Motor neuron (in vitro differentiated cells): ENCODE data around the gene CALN1. TPM values are rescaled to one million over a fixed set of nuclear protein-coding genes. Genes with fewer than 3 reads are reported as not detected.
"Not testable (repeated sequence)": the region's sequence is repeated elsewhere in the genome, so short reads cannot be mapped to it uniquely, and the experiment has no call there.

Source experiments
- ATAC-seq, 8 experiments: fragments of 200-7000 bp; cut with Tn5 transposase; replicated peaks in 6 of 8; 2 replicates each; pipeline ENCODE4 v1.8.0; 2021; ENCODE audit warnings: mild to moderate bottlenecking in 8 of 8, moderate library complexity in 8 of 8
- H3K27ac ChIP-seq, 2 donors: fragments of 250-450 bp; sonication (Bioruptor Pico); 2 replicates each; pipeline ENCODE4 v1.9.0; 2021; ENCODE audit warnings: antibody characterized with exemption in 2 of 2, mild to moderate bottlenecking in 2 of 2, moderate library complexity in 1 of 2
- H3K4me1 ChIP-seq, 2 donors: fragments of 250-450 bp; sonication (Bioruptor Pico); replicated peaks in 1 of 2; 2 replicates each; pipeline ENCODE4 v1.6.1; 2021; ENCODE audit warnings: antibody characterized with exemption in 2 of 2, mild to moderate bottlenecking in 2 of 2, moderate library complexity in 1 of 2
- H3K4me3 ChIP-seq, 5 donors: fragments of 250-450 bp; sonication (Bioruptor Pico); 2 replicates each; pipeline ENCODE4 v1.9.0; 2021; ENCODE audit warnings: antibody characterized with exemption in 5 of 5, mild to moderate bottlenecking in 5 of 5, moderate library complexity in 4 of 5
- WGBS, 10 experiments: fragments of 450-650 bp; shearing (Covaris generic); methylation state at CpG; one replicate each; pipeline ENCODE4 v1.0.0; 2022; 5-methylcytosine and 5-hydroxymethylcytosine counted together
- in situ Hi-C, 9 experiments: fragments of 400-800 bp; cut with MboI; loops; one replicate each; pipeline ENCODE4 v1.15.0; 2021; ENCODE audit warnings: low sequenced_read_pairs in 9 of 9, low pct_unique_long_range_greater_than_20kb in 2 of 9; ENCODE audit not compliant: unreplicated experiment in 9 of 9
- total RNA-seq, 8 experiments: library from RNA; unstranded; fragments of 300-600 nt; gene quantifications; 2 replicates each; pipeline versions ENCODE4 v1.2.3 to v1.2.4, GENCODE V29; 2022

The CALN1 gene
- 1 to 10 TPM in 4 of 8 experiments, under 1 TPM in 4; 0.05 to 2.4 (median 0.72) TPM for total RNA-seq

GRCh38 chr7:72412121-72412618 is at the start of gene CALN1:
CALN1 (minus strand) TSS chr7:72412338.
- in situ Hi-C loops = not testable (repeated sequence)

GRCh38 chr7:72453471-72453870 is 41.3 kb upstream of the CALN1 start:
- in situ Hi-C loops = no loop called here
- Histone ChIP-seq H3K4me3 (no peak overlapping the region), H3K4me1 (no peaks in the 10 kb centered on the region), H3K27ac (no peak overlapping the region)
- 14 to 100% (median 93%) methylated on average over 1 of the region's 1 CpG; no CpG with 5 or more reads in 2 of the 10 experiments for WGBS, 10 experiments
- ATAC-seq = no peak

More at GRCh38 chr7:72412121-72412618, at the start of gene CALN1:
- ATAC-seq, H3K4me3 ChIP-seq, H3K4me1 ChIP-seq, H3K27ac ChIP-seq: not testable (repeated sequence)
- WGBS, 10 experiments = 70 to 100% (median 95%) methylated on average over 1 to 14 of the region's 21 CpGs; no CpG with 5 or more reads in 4 of the 10 experiments

GRCh38 chr7:72447465-72448204 is 35.5 kb upstream of the CALN1 start:
- 0 to 100% (median 77%) methylated on average over 1 to 8 of the region's 17 CpGs; no CpG with 5 or more reads in 4 of the 10 experiments for WGBS, 10 experiments
- in situ Hi-C loops = no loop called here
- Histone ChIP-seq H3K4me3 (no peak overlapping the region), H3K4me1 (peaks cover 13 to 15% of the 10 kb centered on the region in 2 donors), H3K27ac (no peak overlapping the region)
- ATAC-seq = peak in 1 of 8 experiments; percentile 14

DNA sequence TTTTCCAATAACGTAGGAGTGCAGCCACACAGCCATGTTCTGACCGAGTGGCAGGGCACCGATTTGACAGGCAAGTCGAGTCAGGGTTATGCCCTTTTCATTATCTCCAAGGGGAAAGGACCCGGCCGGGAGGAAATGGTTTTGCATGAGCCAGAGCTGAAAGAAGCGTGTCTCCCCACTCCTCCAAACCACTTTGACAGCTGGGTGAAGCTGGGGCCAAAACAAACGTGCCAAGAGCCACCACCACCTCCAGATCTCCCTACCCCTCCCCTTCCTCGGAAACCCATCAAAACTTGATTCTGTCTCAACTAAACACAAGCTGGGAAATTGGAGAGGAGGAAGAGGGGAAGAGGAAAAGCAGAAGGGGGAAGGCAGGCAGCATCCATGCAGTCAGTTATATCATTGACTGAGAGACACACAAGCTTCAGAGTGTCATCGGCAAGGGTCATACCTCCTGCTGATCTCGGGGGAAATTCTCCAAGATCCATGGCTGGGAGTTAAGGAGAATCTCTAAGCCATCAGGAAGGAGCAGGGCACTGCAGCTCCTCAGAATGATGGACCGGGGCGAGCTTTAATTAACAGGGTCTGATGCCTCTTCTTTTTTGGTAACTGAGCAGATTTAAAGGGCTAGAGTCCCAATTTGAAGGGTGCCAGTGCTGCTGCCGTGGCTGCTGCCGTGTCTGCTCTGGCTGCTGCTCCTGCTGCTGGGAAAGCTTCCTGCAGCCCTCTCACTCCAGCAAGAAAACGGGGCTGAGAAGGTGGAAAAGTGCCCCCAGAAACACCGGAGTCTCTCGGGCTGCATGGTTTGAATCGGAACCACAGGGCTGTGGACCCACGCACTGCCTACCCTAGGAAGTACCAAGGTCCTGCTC is 34.7 kb upstream of the CALN1 start:
- peaks cover 13 to 15% of the 10 kb centered on the region in 2 donors for H3K4me1 ChIP-seq
- H3K4me3 ChIP-seq = no peak overlapping the region
- no peak overlapping the region for H3K27ac ChIP-seq
- in situ Hi-C loops = no loop called here
- peak in 3 of 8 experiments; percentile 13 to 26 (median 21) for ATAC-seq
- 0 to 92% (median 16%) methylated on average over 1 to 11 of the region's 20 CpGs; no CpG with 5 or more reads in 3 of the 10 experiments for WGBS, 10 experiments

- Histone ChIP-seq H3K4me3 (no peak overlapping the region), H3K27ac (no peak overlapping the region), H3K4me1 (peaks cover 13 to 15% of the 10 kb centered on the region in 2 donors)
- 0 to 80% (median 35%) methylated on average over 1 to 3 of the region's 7 CpGs; no CpG with 5 or more reads in 3 of the 10 experiments for WGBS, 10 experiments
- ATAC-seq = no peak
- in situ Hi-C loops = no loop called here
Observed at GRCh38 chr7:72446131-72446530, 34.0 kb upstream of the CALN1 start.

GRCh38 chr7:72445580-72445979 is 33.4 kb upstream of the CALN1 start:
- in situ Hi-C loops = no loop called here
- no peak for ATAC-seq
- WGBS, 10 experiments = 7 to 97% (median 85%) methylated on average over 2 to 8 of the region's 10 CpGs; no CpG with 5 or more reads in 4 of the 10 experiments
- H3K27ac ChIP-seq = no peak overlapping the region
- H3K4me1 ChIP-seq = peaks cover 13 to 15% of the 10 kb centered on the region in 2 donors
- no peak overlapping the region for H3K4me3 ChIP-seq

- Histone ChIP-seq H3K4me1 (peaks cover 13 to 15% of the 10 kb centered on the region in 2 donors), H3K27ac (no peak overlapping the region), H3K4me3 (no peak overlapping the region)
- ATAC-seq = no peak
- in situ Hi-C loops = no loop called here
- 0 to 100% (median 73%) methylated on average over 1 to 3 of the region's 6 CpGs; no CpG with 5 or more reads in 4 of the 10 experiments for WGBS, 10 experiments
Observed at GRCh38 chr7:72445075-72445474, 32.9 kb upstream of the CALN1 start.

DNA sequence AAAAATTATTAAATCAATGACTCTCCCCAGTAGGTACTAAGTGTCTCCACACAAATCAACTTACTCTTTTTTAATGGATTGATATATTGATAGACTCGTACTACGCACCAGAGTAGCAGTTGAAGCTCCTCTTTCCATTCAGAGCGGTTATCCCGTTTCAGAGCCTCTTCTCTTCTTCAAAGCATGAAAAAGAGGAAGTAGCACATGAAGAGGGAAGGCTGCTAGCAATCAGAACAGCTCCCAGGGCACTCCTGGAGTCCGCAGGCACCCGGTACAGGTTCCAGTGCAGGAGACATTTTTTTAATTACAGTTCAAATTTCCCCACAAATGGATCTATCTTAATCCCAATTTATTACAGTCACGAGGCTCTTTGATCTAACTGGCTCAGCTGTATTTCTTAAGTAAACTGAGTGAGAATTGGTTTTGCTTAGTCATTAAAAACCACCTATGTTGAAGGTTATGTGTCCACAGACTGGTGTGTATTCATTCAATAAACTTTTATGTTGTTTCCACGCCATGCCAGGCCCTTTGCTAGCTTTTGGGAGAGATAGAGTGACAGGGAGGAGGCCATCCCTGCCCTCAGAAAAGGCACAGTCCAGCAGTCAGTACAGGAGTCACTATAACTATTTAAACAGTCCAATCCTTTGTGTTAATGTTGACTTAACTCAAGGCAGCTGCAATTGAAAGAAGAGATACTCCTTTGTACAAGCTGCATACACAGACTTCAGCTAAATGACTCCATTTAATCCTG is 32.1 kb upstream of the CALN1 start:
- H3K4me3 ChIP-seq = no peak overlapping the region
- WGBS, 10 experiments = 0 to 100% (median 79%) methylated on average over 1 to 8 of the region's 8 CpGs
- ATAC-seq = peak in 2 of 8 experiments; percentile 28 to 46
- peaks cover 13 to 15% of the 10 kb centered on the region in 2 donors for H3K4me1 ChIP-seq
- no peak overlapping the region for H3K27ac ChIP-seq
- in situ Hi-C loops = no loop called here

GRCh38 chr7:72441791-72442190 is 29.7 kb upstream of the CALN1 start:
- no peak overlapping the region for H3K4me3 ChIP-seq
- H3K4me1 ChIP-seq = peaks cover 15 to 16% of the 10 kb centered on the region in 2 donors
- 0 to 82% (median 15%) methylated on average over 1 to 7 of the region's 8 CpGs; no CpG with 5 or more reads in 3 of the 10 experiments for WGBS, 10 experiments
- H3K27ac ChIP-seq = no peak overlapping the region
- in situ Hi-C loops = no loop called here
- ATAC-seq = peak in 1 of 8 experiments; percentile 52

DNA sequence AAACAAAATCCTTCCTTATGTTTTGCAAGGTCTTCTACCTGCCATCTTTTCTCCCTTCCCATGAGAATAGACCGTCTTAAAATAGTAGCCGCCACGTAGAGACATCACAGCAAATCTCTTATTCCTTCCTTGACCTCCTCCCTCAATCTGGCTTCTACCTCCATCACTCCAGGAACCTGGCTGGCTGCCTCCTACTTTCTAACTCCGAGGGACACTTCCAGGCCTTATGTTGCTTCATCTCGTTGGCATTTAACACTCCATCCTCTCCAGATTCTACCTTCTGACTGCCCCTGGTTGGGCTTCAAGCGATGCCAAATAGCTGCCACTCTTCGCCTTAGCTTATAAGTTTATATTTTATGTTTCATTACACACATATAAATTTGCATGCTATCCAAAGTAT is 26.4 kb upstream of the CALN1 start:
- no peak for ATAC-seq
- no peak overlapping the region for H3K27ac ChIP-seq
- in situ Hi-C loops = no loop called here
- H3K4me1 ChIP-seq = peaks cover 26 to 33% of the 10 kb centered on the region in 2 donors
- H3K4me3 ChIP-seq = no peak overlapping the region
- 31 to 100% (median 86%) methylated on average over 1 to 7 of the region's 7 CpGs; no CpG with 5 or more reads in 1 of the 10 experiments for WGBS, 10 experiments

GRCh38 chr7:72437610-72438009 is 25.5 kb upstream of the CALN1 start:
- no peak overlapping the region for H3K27ac ChIP-seq
- no peak for ATAC-seq
- no peak overlapping the region for H3K4me3 ChIP-seq
- peaks cover 26 to 32% of the 10 kb centered on the region in 2 donors for H3K4me1 ChIP-seq
- in situ Hi-C loops = no loop called here

DNA sequence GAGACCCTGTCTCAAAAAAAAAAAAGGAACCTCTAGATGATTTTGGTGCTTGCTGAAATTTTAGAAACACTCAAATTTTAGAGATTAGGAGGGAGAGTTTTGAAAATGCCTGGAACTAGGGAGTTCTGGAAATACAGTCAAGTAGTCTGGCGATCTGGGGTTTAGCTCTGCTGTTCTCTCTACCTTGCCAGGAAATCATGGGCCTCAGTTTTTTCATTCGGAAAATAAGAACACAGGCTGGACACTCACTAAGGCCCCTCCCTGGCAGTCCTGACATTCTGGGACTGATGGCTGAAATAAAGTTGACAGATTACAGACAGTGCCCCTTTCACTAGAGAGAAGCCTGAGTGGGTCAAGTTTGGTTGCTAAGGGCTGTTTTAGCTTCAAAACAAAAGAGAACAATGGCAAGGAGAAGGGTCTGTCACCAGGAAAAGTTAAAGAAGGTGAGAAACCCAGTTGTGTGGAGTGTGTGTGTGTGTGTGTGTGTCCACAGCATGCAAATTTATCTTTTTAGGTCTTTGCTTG is 25.0 kb upstream of the CALN1 start:
- 0 to 100% (median 73%) methylated on average over 1 to 2 of the region's 2 CpGs; no CpG with 5 or more reads in 1 of the 10 experiments for WGBS, 10 experiments
- H3K27ac ChIP-seq = no peak overlapping the region
- in situ Hi-C loops = no loop called here
- peaks cover 26 to 32% of the 10 kb centered on the region in 2 donors for H3K4me1 ChIP-seq
- ATAC-seq = no peak
- no peak overlapping the region for H3K4me3 ChIP-seq
